Measurements from ENCODE around the gene PRKCQ. TPM values are rescaled to one million over a fixed set of nuclear protein-coding genes. Genes with fewer than 3 reads are reported as not detected.

The PRKCQ gene
- total and polyA plus RNA-seq, 2 of the 13 experiments (the other 11 are each of a cell fraction or from before 2014, with no cell fraction given): 0.13 to 0.35 TPM

DNA sequence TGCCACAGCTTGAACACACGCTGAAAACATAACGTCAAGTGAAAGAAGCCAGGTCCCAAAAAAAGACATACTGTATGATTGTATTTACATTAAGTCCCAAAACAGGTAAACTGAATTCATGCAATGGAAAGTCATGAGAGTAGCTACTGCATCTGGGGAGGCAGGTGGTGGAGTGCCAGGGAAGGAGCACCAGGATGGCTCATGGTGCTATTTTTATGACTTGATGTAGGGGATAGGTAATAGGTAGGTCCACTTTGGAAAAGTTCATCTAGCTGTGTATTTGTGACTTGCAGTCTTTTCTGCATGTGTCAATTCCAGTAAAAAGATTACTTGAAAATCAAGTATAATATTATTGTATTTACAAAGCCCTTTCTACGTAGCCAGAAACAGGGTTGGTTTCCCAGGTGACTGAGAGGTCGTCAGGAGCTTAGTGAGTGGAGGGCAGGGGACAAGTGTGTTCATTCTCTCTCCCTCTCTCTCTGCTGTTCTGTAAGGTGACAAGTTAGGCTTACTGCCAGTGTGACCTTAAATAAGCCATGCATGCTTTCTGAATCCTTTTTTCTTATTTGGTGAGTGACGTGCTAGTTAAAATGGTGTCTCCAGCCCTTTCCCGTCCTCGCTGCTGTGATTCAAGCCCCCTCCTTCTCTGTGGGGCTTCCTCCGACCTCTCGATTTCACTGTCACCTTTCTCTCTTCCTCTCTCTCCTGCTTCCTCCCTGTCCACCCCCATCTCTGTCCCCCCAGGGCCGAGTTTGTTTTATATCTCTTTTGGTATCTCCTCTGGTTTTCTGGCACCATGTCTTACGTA, 9.4 kb upstream of the PRKCQ start:
- no peaks in the 10 kb centered on the region for H3K4me1 ChIP-seq (ENCODE audit: insufficient read depth, low read length)
- POLR2A ChIA-PET: no interaction called here
- no peak overlapping the region for H3K4me3 ChIP-seq (replicated peaks in 1 of 3; ENCODE audit: insufficient read depth in 1 of 3, low read depth in 2 of 3, low read length in 3 of 3)
- no peak overlapping the region for H3K27ac ChIP-seq (ENCODE audit: extremely low read length, insufficient read depth, low read length)
- H3K36me3 ChIP-seq (replicated peaks in 1 of 2; ENCODE audit: control insufficient read depth in 1 of 2, insufficient read depth in 2 of 2, low read length in 2 of 2): no peaks in the 10 kb centered on the region
- DNase-seq (ENCODE audit: low spot score) (no peak), ATAC-seq (no peak), FAIRE-seq (no peak)
- H4K20me1 ChIP-seq (ENCODE audit: insufficient read depth, low read length): no peaks in the 10 kb centered on the region
- no peak overlapping the region for H3K4me2 ChIP-seq (ENCODE audit: low read depth, low read length)
- in situ Hi-C loops (cut with HindIII; ENCODE audit: extremely low pct_ligation_motif_present, low pct_unique_long_range_greater_than_20kb): no loop called here
- H2AFZ ChIP-seq (ENCODE audit: low read length): no peak overlapping the region
- 0 out of 5 replicates have a peak, but pooled peaks cover 0 to 3% of the 10 kb centered on the region in 2 experiments for H3K27me3 ChIP-seq (ENCODE audit: control insufficient read depth in 1 of 2, insufficient read depth in 2 of 2, low read length in 2 of 2)
- no peaks in the 10 kb centered on the region for H3K79me2 ChIP-seq (ENCODE audit: insufficient read depth, low read length)
- no TSS peak for BruUV-seq (replicated peaks)
- no peak for TF ChIP-seq SIN3B (IDR thresholded peaks at IDR 0.05; ENCODE audit: low read length)
- TF ChIP-seq, protein P1, sequence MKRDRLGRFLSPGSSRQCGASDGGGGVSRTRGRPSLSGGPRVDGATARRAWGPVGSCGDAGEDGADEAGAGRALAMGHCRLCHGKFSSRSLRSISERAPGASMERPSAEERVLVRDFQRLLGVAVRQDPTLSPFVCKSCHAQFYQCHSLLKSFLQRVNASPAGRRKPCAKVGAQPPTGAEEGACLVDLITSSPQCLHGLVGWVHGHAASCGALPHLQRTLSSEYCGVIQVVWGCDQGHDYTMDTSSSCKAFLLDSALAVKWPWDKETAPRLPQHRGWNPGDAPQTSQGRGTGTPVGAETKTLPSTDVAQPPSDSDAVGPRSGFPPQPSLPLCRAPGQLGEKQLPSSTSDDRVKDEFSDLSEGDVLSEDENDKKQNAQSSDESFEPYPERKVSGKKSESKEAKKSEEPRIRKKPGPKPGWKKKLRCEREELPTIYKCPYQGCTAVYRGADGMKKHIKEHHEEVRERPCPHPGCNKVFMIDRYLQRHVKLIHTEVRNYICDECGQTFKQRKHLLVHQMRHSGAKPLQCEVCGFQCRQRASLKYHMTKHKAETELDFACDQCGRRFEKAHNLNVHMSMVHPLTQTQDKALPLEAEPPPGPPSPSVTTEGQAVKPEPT (CRISPR knock-in tag; IDR thresholded peaks at IDR 0.05; ENCODE audit: low read depth): no peak
- no peak for TF ChIP-seq TCF12 (IDR thresholded peaks at IDR 0.05)
- TF ChIP-seq TCF12 (CRISPR knock-in tag; IDR thresholded peaks at IDR 0.05): no peak
- no peak for TF ChIP-seq HMGA1 (CRISPR knock-in tag; conservative IDR thresholded peaks at IDR 0.05)
- TF ChIP-seq RBAK (CRISPR knock-in tag; IDR thresholded peaks at IDR 0.05): no peak
- TF ChIP-seq HOXA7 (CRISPR knock-in tag; IDR thresholded peaks at IDR 0.05): no peak
- no peak for TF ChIP-seq ZNF362 (CRISPR knock-in tag; IDR thresholded peaks at IDR 0.05; ENCODE audit: borderline replicate concordance)
- no peak for TF ChIP-seq ESRRA (CRISPR knock-in tag; IDR thresholded peaks at IDR 0.05; ENCODE audit: low read depth)
- TF ChIP-seq, protein P2, sequence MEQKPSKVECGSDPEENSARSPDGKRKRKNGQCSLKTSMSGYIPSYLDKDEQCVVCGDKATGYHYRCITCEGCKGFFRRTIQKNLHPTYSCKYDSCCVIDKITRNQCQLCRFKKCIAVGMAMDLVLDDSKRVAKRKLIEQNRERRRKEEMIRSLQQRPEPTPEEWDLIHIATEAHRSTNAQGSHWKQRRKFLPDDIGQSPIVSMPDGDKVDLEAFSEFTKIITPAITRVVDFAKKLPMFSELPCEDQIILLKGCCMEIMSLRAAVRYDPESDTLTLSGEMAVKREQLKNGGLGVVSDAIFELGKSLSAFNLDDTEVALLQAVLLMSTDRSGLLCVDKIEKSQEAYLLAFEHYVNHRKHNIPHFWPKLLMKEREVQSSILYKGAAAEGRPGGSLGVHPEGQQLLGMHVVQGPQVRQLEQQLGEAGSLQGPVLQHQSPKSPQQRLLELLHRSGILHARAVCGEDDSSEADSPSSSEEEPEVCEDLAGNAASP (CRISPR knock-in tag; IDR thresholded peaks at IDR 0.05; ENCODE audit: borderline replicate concordance): no peak
- no peak for TF ChIP-seq ZNF281 (CRISPR knock-in tag; IDR thresholded peaks at IDR 0.05; ENCODE audit: borderline replicate concordance)
- TF ChIP-seq, protein P3, sequence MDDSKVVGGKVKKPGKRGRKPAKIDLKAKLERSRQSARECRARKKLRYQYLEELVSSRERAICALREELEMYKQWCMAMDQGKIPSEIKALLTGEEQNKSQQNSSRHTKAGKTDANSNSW (CRISPR knock-in tag; IDR thresholded peaks at IDR 0.05; ENCODE audit: borderline replicate concordance): no peak
- TF ChIP-seq MEIS1 (CRISPR knock-in tag; IDR thresholded peaks at IDR 0.05; ENCODE audit: borderline replicate concordance): no peak
- no peak for TF ChIP-seq PPARG (CRISPR knock-in tag; conservative IDR thresholded peaks at IDR 0.05)
- TF ChIP-seq FOSL2 (CRISPR knock-in tag; IDR thresholded peaks at IDR 0.05): no peak
- no peak for TF ChIP-seq ZNF253 (CRISPR knock-in tag; IDR thresholded peaks at IDR 0.05; ENCODE audit: borderline replicate concordance)
- H3K9ac ChIP-seq (ENCODE audit: insufficient read depth, low read depth, low read length): no peak overlapping the region
- CTCF ChIA-PET (ENCODE audit: low intra/inter-chr PET ratio, low total read pairs): no interaction called here
- WGBS (ENCODE audit: low lambda C conversion rate): 60% methylated on average over 11 of the region's 11 CpGs
- intact Hi-C loops (cut with micrococcal nuclease; ENCODE audit: unreplicated experiment): no loop called here
- no peaks in the 10 kb centered on the region for H3K9me3 ChIP-seq (ENCODE audit: low read length)

Data from HepG2 (cell line).